NCI-H2227 treated with DMSO at 0.1 percent for 48 hours (cell line): Measurements from ENCODE around the gene CIAO2B.
A peak's percentile ranks its signal among the peaks of the same experiment; 100 is the strongest.
"Not testable (repeated sequence)": the region's sequence is repeated elsewhere in the genome, so short reads cannot be mapped to it uniquely, and the experiment has no call there.

ENCODE experiments used
- DNase-seq: peaks from one replicate; lab custom pipeline; 2025; lab: John Stamatoyannopoulos, UW

The CIAO2B gene

DNA sequence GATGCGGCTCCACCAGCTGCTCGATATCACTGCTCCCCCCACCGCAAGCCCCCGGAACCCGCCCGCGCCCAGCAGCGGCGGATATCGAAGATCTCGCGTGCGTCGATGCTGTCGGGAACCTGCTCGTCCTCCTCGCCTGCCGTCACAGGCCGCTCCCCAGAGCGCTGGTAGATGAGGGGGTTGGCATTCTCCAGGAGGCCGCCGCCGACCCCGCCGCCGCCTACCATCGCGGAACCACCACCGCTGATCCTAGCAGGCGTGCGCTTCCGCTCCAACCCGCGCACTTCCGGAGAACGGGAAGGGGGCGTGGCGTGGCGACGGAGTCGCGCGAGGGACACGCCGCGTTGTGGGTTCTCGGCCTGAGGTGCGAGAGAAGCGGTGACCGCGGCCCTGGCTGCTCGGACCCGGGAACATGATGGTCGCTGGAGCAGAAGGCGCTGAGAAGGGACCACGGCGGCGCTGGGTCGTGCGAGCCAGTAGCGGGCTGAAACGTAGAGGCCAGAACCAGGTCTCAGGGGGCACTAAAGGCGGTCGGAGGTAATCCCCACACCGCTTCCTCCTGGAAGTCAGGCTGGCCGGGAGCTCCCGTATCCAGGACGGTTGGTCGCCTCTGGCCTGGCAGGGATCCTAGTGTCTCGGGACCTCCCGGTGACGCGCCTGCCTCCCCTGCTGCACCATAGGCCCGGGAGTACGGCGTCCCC lies at the start of gene CIAO2B:
TSS of gene CIAO2B (minus strand) at position 265 of the 701 bp plus-strand sequence. CDS start at position 227, 38 bp downstream.
- DNase-seq, result peak; percentile 49

DNA sequence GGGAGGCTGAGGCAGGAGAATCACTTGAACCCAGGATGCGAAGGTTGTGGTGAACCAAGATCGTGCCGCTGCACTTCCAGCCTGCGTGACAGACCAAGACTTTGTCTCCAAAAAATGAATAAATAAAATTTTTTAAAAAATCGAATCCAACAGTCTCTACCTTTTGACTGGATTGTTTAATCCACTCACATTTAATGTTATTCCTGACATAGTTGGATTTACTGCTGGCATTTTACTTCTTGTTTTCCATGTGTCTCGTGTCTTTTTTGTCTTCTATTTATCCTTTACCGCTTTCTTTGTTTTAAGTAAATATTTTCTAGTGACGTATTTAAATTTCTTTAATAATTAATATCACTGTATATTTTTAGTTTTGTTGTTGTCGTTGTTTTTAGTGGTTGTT lies 48.8 kb upstream of the CIAO2B start:
- DNase-seq, result no peak

GRCh38 chr16:66979011-66979717 lies 45.0 kb upstream of the CIAO2B start:
- no peak for DNase-seq

DNA sequence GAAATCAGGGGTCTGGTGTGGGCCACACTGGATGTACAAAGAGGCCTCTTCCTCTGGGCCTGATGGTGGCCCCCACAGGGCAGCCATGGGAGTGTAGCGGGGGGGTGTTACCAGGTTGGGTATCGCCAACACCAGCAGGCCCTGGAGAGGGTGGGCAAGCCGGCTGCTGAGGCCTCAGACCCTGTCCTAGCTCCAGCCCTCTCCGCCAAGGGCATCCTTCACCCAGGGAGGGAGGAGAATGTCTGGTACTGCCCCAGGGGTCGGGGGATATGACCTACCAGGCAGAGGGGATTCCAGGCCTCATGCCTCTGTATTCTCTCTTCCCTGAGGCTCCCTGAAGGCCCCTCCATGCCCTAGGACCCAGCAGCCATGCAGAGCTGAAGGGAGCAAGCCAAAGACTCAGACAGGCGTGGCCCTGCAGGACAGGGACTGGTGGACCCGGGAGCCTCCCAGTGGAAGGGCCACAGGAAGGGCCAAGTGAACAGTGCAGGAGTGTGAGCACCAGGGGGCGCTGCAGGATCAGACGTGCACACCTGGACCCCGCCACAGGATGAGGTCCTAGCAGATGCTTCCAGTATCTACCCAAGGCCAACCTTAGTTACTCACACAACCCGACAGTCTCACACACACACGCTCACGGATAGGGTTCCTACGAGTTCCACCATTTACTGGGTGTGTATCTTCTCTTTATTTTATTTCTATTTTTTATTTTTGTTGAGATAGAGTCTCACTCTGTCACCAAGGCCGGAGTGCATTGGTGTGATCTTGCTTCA lies 43.3 kb upstream of the CIAO2B start:
- DNase-seq, result peak; percentile 54

GRCh38 chr16:66976746-66977145 lies 42.5 kb upstream of the CIAO2B start:
- DNase-seq, result no peak

DNA sequence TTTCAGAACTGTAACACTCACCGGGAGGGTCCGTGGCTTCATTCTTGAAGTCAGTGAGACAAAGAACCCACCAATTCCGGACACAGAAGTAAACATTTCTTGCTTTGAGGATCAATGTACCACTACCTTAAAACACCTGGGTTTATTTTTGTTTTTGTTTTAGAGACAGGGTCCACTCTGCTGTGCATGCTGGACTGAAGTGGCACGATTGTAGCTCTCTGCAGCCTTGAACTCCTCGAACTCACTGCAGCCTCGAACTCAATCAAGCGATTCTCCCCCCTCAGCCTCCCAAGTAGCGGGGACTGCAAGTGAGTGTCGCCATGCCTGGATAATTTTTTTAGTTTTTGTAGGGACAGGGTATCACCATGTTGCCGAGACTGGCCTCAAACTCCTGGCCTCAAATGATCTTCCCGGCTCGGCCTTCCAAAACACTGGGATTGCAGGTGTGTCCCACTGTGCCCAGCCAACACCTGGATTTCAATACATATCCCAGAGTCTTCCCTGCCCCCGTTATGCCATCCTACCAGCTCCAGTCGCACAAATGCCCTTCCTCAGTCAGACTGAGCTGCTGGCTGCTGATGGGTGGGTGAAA lies 41.2 kb upstream of the CIAO2B start:
- DNase-seq, result no peak

- DNase-seq, result not testable (repeated sequence)
Measured at GRCh38 chr16:66974932-66975246, 40.7 kb upstream of the CIAO2B start.

- not testable (repeated sequence) for DNase-seq
Measured at GRCh38 chr16:66974156-66974931, 40.1 kb upstream of the CIAO2B start.

GRCh38 chr16:66973716-66974115 lies 39.5 kb upstream of the CIAO2B start:
- DNase-seq, result no peak

DNA sequence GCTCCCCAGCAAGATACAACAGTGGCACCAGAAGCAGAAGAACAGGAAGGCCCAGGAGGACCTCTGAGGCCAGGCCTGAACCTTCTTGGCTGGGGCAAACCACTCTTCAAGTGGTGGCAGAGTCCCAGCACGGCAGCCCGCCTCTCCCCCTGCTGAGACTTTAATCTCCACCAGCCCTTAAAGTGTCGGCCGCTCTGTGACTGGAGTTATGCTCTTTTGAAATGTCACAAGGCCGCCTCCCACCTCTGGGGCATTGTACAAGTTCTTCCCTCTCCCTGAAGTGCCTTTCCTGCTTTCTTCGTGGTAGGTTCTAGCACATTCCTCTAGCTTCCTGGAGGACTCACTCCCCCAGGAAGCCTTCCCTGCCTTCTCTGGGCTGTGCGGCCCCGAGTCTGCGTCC lies 38.8 kb upstream of the CIAO2B start:
- DNase-seq, result no peak

DNA sequence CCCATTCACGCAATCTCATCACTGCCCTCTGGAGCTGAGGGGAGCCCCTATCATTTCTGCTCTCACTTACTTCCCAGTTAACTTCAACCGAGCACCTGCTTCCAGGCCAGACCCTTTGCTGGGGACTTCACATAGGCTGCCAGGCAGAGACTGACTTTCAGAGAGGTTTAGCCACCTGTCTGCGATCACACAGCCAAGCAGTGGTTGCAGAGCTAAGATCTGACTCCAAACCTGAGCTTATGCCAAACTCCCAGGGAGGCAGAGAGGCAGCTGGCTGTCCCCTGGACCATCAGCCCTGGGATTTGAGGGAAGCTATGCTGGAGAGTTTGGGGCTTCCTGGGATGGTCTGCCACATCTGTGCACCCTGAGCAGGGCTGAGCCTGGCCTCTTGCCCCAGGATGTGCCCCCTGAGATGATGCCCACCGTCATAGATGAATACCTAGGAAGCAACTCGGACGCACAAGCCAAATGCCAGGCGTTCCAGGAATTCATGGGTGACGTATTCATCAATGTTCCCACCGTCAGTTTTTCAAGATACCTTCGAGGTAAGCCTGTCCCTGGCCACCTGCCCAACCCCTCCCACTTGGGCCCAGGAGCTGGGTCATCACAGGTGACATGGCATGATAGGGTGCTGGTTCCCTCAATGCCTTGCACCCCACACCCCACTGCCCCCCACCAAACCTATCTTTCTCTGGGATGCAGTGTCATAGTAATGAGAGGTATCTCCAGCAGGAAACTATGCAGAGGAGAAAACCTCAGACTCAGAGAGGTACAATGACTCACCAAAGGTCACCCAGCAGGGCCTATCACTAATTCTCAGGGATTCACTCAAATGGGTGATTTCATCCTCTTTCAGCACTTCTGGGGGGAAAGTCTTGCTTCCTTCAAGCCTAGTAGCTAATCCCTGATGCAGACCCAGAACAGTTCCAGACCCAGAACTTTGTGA lies 36.8 kb upstream of the CIAO2B start:
- DNase-seq, result no peak

DNA sequence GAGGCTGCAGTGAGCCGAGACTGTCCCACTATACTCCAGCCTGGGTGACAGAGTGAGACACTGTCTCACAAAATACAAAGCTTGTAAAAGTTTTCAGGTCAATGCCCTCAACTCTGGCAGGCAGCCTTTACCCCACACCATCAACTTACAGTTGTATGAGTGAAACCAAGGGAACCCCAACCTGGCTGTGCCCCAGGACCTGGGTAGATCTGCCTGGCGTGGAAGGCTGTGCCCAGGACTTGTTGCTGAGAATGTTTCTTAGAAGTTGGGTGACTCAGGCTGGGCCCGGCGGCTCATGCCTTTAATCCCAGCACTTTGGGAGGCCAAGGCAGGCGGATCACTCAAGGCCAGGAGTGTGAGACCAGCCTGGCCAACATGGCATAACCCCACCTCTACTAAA lies 34.6 kb upstream of the CIAO2B start:
- DNase-seq, result no peak

- DNase-seq, result no peak
Measured at GRCh38 chr16:66964049-66964448, 29.8 kb upstream of the CIAO2B start.

- no peak for DNase-seq
Measured at GRCh38 chr16:66961914-66962313, 27.7 kb upstream of the CIAO2B start.

DNA sequence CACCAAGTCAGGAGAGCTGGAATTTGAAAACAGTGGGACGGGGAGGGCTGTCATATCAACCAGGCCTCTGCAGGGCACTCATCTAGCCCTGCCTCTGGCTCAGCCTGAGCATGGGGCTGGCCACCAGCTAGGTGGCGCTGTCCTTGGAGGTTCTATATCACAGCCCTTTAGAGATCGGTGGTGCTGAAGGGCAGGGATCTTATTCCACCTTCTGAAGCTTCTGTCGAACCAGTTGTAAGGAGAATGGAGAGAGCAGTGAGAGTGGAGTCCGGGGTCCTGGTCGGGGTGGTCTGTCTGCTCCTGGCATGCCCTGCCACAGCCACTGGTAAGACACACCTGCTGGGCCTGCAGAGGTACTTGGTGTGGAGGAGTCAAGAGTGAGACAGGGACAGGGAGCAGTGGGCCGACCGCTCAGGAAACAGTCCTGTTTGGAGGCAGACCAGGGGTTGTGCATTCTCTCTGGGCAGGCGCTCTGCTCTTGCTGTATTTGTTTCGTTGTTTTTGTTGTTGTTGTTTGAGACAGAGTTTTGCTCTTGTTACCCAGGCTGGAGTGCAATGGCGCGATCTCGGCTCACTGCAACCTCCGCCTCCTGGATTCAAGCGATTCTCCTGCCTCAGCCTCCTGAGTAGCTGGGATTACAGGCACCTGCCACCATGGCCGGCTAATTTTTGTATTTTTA lies 27.0 kb upstream of the CIAO2B start, which contains the start of gene CES3:
TSS of gene CES3 (plus strand) at position 202 of the 680 bp plus-strand sequence. CDS start at position 244, 42 bp downstream.
- peak; percentile 54 for DNase-seq

DNA sequence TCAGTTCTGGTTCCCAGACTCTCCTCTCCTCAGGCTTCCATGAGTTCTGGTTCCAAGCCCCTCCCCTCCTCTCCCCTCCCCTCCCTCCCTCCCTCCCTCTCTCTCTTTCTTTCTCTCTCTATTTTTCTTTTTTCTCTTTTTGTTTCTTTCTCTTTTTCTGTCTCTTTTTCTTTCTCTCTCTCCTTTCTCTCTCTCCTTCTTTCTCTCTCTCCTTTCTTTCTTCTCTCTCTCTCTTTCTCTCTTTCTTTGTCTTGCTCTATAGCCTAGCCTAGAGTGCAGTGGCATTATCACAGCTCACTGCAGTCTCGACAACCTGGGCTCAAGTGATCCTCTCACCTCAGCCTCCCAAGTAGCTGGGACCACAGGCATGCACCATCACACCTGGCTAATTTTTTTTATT lies 26.1 kb upstream of the CIAO2B start:
- DNase-seq, result no peak

GRCh38 chr16:66959704-66960161 lies 25.5 kb upstream of the CIAO2B start:
- DNase-seq, result no peak

DNA sequence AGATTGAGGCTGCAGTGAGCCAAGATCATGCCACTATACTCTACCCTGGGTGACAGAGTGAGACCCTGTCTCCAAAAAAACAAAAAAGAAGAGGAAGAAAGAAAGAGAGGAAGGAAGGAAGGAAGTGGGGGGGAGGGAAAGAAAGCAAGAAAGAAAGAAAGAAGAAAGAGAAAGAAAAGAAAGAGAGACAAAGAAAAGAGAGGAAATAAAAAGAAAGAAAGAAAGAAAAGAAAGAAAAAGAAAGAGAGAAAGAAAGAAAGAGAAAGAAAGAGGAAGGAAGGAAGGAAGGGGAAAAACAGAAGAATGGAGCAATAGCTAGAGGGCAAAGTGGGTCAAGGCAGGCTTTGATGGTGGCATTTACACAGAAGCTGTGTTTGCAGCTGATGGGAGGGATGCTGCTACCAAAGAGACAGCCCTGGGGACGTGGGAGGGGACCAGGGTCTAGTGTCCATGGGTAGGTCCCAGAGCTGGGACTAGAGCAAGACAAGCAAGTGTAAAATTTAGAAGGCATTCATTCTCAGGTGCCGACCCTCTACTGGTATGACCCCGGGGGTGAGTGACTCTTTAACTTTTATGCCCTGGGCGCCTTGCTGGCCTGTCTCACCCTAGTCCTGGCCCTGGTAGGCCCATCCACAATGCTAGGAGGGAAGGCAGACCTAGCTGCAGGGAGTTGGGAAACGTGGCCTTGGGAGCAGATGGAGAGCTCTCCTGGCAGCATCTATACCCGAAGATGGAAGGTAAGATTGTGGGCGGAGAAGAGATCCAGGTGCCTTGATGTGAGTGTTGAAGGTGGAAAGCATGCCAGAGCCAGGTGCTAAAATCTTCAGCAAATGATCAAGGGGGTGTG lies 24.9 kb upstream of the CIAO2B start:
- DNase-seq, result no peak

DNA sequence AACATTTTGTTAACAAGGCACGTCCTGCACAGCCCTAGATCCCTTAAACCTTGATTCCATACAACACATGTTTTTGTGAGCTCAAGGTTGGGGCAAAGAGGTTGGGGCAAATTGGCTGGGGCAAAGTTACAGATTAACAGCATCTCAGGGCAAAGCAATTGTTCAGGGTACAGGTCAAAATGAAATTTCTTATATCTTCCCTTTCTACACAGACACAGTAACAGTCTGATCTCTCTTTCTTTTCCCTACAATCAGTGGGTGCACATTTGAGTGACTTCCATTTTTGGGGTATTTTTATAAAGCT lies 21.9 kb upstream of the CIAO2B start:
- not testable (repeated sequence) for DNase-seq
